WTC11 (cell line): ENCODE measurements around the gene ITK. TPM values are rescaled to one million over a fixed set of nuclear protein-coding genes. Genes with fewer than 3 reads are reported as not detected.
"Not testable (repeated sequence)": the region's sequence is repeated elsewhere in the genome, so short reads cannot be mapped to it uniquely, and the experiment has no call there.

ENCODE experiments used
- ATAC-seq: fragments of 200-7000 bp; cut with Tn5 transposase; 2 replicates; pipeline ENCODE4 v1.10.0; 2021; ENCODE audit warnings: mild to moderate bottlenecking, moderate library complexity
- CTCF ChIA-PET: fragments of 300-600 bp; sonication (Branson Sonifier 250); formaldehyde crosslinking; loops from one replicate; lab custom pipeline; 2021; ENCODE audit warnings: antibody characterized with exemption; lab: Charles Lee
- POLR2A ChIA-PET: fragments of 350-600 bp; sonication (Branson Sonifier 250); formaldehyde crosslinking; loops from one replicate; lab custom pipeline; 2021; ENCODE audit warnings: antibody characterized with exemption; lab: Charles Lee
- DNase-seq: peaks from one replicate; pipeline ENCODE4 v3.0.0; 2021; ENCODE audit warnings: low spot score
- H3K27ac Mint-ChIP-seq: 2 replicates; pipeline ENCODE4 v1.8.0; 2021; ENCODE audit warnings: mixed read lengths
- H3K27me3 Mint-ChIP-seq: 2 replicates; pipeline ENCODE4 v1.8.0; 2021; ENCODE audit warnings: low read depth, mild to moderate bottlenecking, moderate library complexity, mixed read lengths
- H3K36me3 Mint-ChIP-seq: 2 replicates; pipeline ENCODE4 v1.8.0; 2021; ENCODE audit warnings: mixed read lengths
- H3K4me1 Mint-ChIP-seq: 2 replicates; pipeline ENCODE4 v1.8.0; 2022; ENCODE audit warnings: mixed read lengths
- H3K4me3 Mint-ChIP-seq: 2 replicates; pipeline ENCODE4 v1.8.0; 2021; ENCODE audit warnings: mild to moderate bottlenecking, moderate library complexity, mixed read lengths
- H3K9me3 Mint-ChIP-seq: 2 replicates; pipeline ENCODE4 v1.8.0; 2021; ENCODE audit warnings: mixed read lengths
- ATF1 ChIP-seq: sonication (generic); formaldehyde crosslinking; IDR thresholded peaks from 2 replicates; pipeline ENCODE4 v1.8.1; 2023; ENCODE audit warnings: mild to moderate bottlenecking, moderate library complexity, missing genetic modification reagents
- ETV6 ChIP-seq: sonication (generic); formaldehyde crosslinking; IDR thresholded peaks from 2 replicates; pipeline ENCODE4 v1.8.1; 2022; ENCODE audit warnings: mild to moderate bottlenecking, missing genetic modification reagents
- HMGA2 ChIP-seq: fragments of 250-450 bp; sonication (Bioruptor Pico); IDR thresholded peaks from 2 replicates; pipeline ENCODE4 v1.4.0; 2021; ENCODE audit warnings: mild to moderate bottlenecking, moderate library complexity
- JUN ChIP-seq: sonication (generic); formaldehyde crosslinking; IDR thresholded peaks from 2 replicates; pipeline ENCODE4 v1.8.0; 2023; ENCODE audit warnings: mild to moderate bottlenecking, missing genetic modification reagents
- MYBL2 ChIP-seq: sonication (generic); formaldehyde crosslinking; IDR thresholded peaks from 2 replicates; pipeline ENCODE4 v1.8.1; 2023; ENCODE audit warnings: mild to moderate bottlenecking, moderate library complexity, missing genetic modification reagents
- OVOL2 ChIP-seq: fragments of 250-450 bp; sonication (Bioruptor Pico); IDR thresholded peaks from 2 replicates; pipeline ENCODE4 v1.9.0; 2021; ENCODE audit warnings: mild to moderate bottlenecking, borderline replicate concordance
- ZNF317 ChIP-seq: sonication (generic); formaldehyde crosslinking; IDR thresholded peaks from 2 replicates; pipeline ENCODE4 v1.8.1; 2023; ENCODE audit warnings: low read depth, mild to moderate bottlenecking, moderate library complexity, missing genetic modification reagents, borderline replicate concordance
- total RNA-seq: library from RNA; stranded (reverse); gene quantifications from 3 replicates; pipeline ENCODE4 v1.2.3, GENCODE V29; 2021
- TF ChIP-seq, protein P1 (sequence below): sonication (generic); formaldehyde crosslinking; IDR thresholded peaks from 2 replicates; pipeline ENCODE4 v1.8.0; 2023; ENCODE audit warnings: mild to moderate bottlenecking, missing genetic modification reagents
- TF ChIP-seq, protein P2 (sequence below): sonication (generic); formaldehyde crosslinking; IDR thresholded peaks from 2 replicates; pipeline ENCODE4 v1.8.1; 2023; ENCODE audit warnings: mild to moderate bottlenecking, missing genetic modification reagents, moderate library complexity
- TF ChIP-seq, protein P3 (sequence below): sonication (generic); formaldehyde crosslinking; IDR thresholded peaks from 2 replicates; pipeline ENCODE4 v1.8.0; 2022; ENCODE audit warnings: mild to moderate bottlenecking, missing genetic modification reagents
- TF ChIP-seq, protein P4 (sequence below): fragments of 200-600 bp; IDR thresholded peaks from 2 replicates; pipeline ENCODE4 v1.8.0; 2022; ENCODE audit warnings: antibody characterized with exemption
- TF ChIP-seq, protein P5 (sequence below): sonication (generic); formaldehyde crosslinking; IDR thresholded peaks from 2 replicates; pipeline ENCODE4 v1.8.1; 2023; ENCODE audit warnings: mild to moderate bottlenecking, moderate library complexity, missing genetic modification reagents
- TF ChIP-seq, protein P6 (sequence below): sonication (generic); formaldehyde crosslinking; IDR thresholded peaks from 2 replicates; pipeline ENCODE4 v1.8.1; 2023; ENCODE audit warnings: mild to moderate bottlenecking, missing genetic modification reagents
- TF ChIP-seq, protein P7 (sequence below): sonication (generic); formaldehyde crosslinking; IDR thresholded peaks from 2 replicates; pipeline ENCODE4 v1.8.1; 2022; ENCODE audit warnings: low read depth, missing genetic modification reagents, borderline replicate concordance
- TF ChIP-seq, protein P8 (sequence below): fragments of 250-450 bp; sonication (Bioruptor Pico); IDR thresholded peaks from 2 replicates; pipeline ENCODE4 v1.9.0; 2021; ENCODE audit warnings: mild to moderate bottlenecking
- TF ChIP-seq, protein P9 (sequence below): fragments of 250-450 bp; sonication (Bioruptor Pico); IDR thresholded peaks from 2 replicates; pipeline ENCODE4 v1.8.0; 2021; ENCODE audit warnings: mild to moderate bottlenecking

The ITK gene
- total RNA-seq, 1 experiment from 2014 or later: 0.52 TPM

DNA sequence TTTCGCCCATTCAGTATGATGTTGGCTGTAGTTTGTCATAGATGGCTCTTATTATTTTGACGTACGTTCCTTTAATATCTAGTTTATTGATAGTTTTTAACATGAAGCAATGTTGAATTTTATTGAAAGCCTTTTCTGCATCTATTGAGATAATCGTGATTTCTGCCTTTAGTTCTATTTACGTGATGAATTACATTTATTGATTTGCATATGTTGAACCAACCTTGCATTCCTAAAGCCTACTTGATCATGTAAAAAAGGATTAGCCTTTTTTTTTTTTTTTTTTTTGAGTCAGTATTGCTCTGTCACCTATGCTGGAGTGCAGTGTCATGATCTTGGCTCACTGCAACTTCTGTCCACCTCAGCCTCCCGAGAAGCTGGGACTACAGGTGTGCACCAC is 25.1 kb downstream of the ITK start (continued):
- TF ChIP-seq, protein P1, sequence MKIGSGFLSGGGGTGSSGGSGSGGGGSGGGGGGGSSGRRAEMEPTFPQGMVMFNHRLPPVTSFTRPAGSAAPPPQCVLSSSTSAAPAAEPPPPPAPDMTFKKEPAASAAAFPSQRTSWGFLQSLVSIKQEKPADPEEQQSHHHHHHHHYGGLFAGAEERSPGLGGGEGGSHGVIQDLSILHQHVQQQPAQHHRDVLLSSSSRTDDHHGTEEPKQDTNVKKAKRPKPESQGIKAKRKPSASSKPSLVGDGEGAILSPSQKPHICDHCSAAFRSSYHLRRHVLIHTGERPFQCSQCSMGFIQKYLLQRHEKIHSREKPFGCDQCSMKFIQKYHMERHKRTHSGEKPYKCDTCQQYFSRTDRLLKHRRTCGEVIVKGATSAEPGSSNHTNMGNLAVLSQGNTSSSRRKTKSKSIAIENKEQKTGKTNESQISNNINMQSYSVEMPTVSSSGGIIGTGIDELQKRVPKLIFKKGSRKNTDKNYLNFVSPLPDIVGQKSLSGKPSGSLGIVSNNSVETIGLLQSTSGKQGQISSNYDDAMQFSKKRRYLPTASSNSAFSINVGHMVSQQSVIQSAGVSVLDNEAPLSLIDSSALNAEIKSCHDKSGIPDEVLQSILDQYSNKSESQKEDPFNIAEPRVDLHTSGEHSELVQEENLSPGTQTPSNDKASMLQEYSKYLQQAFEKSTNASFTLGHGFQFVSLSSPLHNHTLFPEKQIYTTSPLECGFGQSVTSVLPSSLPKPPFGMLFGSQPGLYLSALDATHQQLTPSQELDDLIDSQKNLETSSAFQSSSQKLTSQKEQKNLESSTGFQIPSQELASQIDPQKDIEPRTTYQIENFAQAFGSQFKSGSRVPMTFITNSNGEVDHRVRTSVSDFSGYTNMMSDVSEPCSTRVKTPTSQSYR (CRISPR knock-in tag): no peak
- TF ChIP-seq, protein P2, sequence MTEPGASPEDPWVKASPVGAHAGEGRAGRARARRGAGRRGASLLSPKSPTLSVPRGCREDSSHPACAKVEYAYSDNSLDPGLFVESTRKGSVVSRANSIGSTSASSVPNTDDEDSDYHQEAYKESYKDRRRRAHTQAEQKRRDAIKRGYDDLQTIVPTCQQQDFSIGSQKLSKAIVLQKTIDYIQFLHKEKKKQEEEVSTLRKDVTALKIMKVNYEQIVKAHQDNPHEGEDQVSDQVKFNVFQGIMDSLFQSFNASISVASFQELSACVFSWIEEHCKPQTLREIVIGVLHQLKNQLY (CRISPR knock-in tag): no peak
- TF ChIP-seq, all 79 proteins: peak for 0

DNA sequence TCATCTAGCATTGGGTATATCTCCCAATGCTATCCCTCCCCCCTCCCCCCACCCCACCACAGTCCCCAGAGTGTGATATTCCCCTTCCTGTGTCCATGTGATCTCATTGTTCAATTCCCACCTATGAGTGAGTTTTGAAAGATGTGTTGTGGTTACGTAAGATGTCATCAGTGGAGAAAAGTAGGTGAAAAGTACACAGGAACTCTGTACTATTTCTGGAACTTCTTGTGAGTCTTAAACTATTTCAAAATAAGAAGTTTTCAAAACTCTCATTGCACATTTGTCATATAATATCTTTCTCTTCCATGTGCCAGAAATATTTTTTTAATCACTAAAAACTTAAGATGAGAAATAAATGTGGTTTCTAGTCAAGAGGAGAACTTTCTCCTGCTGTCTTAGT is 30.0 kb downstream of the ITK start:
- not testable (repeated sequence) for H3K4me3 Mint-ChIP-seq, DNase-seq, H3K9me3 Mint-ChIP-seq, H3K27me3 Mint-ChIP-seq, H3K27ac Mint-ChIP-seq, H3K36me3 Mint-ChIP-seq, H3K4me1 Mint-ChIP-seq, ATAC-seq
- ChIA-PET POLR2A (interaction anchor here (0.5 kb wide), 1 partner anchor 62 kb away, joined by 3 read pairs; no protein-coding TSS in a partner anchor), CTCF (interaction anchor here (1.4 kb wide), 1 partner anchor 62 kb away, joined by 5 read pairs; no protein-coding TSS in a partner anchor)

DNA sequence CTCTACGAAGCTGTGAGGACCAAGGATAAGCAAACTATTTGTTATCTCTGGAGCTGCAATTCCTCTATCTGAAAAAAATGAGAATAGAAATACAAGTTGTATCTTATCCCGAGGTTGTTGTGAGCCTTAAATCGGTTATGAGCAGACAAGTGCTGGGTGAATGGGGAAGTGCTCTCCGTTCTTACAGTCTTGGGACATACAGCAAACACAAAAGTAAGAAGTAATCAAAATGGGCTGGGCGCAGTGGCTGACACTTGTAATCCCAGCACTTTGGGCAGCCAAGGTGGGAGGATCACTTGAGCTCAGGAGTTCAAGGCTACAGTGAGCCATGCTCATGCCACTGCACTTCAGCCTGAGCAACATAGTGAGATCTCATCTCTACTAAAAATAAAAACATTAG is 31.7 kb downstream of the ITK start:
- no peak for DNase-seq
- H3K27me3 Mint-ChIP-seq: no peaks in the 10 kb centered on the region; the same call in 1 of the 2 replicates
- H3K4me1 Mint-ChIP-seq: no peaks in the 10 kb centered on the region
- ChIA-PET POLR2A (no interaction called here), CTCF (no interaction called here)
- ATAC-seq: no peak
- no peak overlapping the region for H3K27ac Mint-ChIP-seq
- H3K36me3 Mint-ChIP-seq: no peaks in the 10 kb centered on the region
- H3K9me3 Mint-ChIP-seq: no peaks in the 10 kb centered on the region
- H3K4me3 Mint-ChIP-seq: no peak overlapping the region
- TF ChIP-seq ZNF317 (CRISPR knock-in tag) (no peak), ETV6 (CRISPR knock-in tag) (no peak), ATF1 (CRISPR knock-in tag) (no peak), MYBL2 (CRISPR knock-in tag) (no peak), OVOL2 (CRISPR knock-in tag) (no peak), JUN (CRISPR knock-in tag) (no peak), HMGA2 (no peak)
- TF ChIP-seq, protein P3, sequence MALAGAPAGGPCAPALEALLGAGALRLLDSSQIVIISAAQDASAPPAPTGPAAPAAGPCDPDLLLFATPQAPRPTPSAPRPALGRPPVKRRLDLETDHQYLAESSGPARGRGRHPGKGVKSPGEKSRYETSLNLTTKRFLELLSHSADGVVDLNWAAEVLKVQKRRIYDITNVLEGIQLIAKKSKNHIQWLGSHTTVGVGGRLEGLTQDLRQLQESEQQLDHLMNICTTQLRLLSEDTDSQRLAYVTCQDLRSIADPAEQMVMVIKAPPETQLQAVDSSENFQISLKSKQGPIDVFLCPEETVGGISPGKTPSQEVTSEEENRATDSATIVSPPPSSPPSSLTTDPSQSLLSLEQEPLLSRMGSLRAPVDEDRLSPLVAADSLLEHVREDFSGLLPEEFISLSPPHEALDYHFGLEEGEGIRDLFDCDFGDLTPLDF: no peak
- TF ChIP-seq, protein P4, sequence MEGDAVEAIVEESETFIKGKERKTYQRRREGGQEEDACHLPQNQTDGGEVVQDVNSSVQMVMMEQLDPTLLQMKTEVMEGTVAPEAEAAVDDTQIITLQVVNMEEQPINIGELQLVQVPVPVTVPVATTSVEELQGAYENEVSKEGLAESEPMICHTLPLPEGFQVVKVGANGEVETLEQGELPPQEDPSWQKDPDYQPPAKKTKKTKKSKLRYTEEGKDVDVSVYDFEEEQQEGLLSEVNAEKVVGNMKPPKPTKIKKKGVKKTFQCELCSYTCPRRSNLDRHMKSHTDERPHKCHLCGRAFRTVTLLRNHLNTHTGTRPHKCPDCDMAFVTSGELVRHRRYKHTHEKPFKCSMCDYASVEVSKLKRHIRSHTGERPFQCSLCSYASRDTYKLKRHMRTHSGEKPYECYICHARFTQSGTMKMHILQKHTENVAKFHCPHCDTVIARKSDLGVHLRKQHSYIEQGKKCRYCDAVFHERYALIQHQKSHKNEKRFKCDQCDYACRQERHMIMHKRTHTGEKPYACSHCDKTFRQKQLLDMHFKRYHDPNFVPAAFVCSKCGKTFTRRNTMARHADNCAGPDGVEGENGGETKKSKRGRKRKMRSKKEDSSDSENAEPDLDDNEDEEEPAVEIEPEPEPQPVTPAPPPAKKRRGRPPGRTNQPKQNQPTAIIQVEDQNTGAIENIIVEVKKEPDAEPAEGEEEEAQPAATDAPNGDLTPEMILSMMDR: no peak
- TF ChIP-seq, protein P5, sequence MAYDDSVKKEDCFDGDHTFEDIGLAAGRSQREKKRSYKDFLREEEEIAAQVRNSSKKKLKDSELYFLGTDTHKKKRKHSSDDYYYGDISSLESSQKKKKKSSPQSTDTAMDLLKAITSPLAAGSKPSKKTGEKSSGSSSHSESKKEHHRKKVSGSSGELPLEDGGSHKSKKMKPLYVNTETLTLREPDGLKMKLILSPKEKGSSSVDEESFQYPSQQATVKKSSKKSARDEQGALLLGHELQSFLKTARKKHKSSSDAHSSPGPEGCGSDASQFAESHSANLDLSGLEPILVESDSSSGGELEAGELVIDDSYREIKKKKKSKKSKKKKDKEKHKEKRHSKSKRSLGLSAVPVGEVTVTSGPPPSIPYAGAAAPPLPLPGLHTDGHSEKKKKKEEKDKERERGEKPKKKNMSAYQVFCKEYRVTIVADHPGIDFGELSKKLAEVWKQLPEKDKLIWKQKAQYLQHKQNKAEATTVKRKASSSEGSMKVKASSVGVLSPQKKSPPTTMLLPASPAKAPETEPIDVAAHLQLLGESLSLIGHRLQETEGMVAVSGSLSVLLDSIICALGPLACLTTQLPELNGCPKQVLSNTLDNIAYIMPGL: no peak
- TF ChIP-seq, protein P6, sequence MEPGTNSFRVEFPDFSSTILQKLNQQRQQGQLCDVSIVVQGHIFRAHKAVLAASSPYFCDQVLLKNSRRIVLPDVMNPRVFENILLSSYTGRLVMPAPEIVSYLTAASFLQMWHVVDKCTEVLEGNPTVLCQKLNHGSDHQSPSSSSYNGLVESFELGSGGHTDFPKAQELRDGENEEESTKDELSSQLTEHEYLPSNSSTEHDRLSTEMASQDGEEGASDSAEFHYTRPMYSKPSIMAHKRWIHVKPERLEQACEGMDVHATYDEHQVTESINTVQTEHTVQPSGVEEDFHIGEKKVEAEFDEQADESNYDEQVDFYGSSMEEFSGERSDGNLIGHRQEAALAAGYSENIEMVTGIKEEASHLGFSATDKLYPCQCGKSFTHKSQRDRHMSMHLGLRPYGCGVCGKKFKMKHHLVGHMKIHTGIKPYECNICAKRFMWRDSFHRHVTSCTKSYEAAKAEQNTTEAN (CRISPR knock-in tag): no peak
- TF ChIP-seq, protein P7, sequence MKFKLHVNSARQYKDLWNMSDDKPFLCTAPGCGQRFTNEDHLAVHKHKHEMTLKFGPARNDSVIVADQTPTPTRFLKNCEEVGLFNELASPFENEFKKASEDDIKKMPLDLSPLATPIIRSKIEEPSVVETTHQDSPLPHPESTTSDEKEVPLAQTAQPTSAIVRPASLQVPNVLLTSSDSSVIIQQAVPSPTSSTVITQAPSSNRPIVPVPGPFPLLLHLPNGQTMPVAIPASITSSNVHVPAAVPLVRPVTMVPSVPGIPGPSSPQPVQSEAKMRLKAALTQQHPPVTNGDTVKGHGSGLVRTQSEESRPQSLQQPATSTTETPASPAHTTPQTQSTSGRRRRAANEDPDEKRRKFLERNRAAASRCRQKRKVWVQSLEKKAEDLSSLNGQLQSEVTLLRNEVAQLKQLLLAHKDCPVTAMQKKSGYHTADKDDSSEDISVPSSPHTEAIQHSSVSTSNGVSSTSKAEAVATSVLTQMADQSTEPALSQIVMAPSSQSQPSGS (CRISPR knock-in tag): no peak
- TF ChIP-seq, protein P8, sequence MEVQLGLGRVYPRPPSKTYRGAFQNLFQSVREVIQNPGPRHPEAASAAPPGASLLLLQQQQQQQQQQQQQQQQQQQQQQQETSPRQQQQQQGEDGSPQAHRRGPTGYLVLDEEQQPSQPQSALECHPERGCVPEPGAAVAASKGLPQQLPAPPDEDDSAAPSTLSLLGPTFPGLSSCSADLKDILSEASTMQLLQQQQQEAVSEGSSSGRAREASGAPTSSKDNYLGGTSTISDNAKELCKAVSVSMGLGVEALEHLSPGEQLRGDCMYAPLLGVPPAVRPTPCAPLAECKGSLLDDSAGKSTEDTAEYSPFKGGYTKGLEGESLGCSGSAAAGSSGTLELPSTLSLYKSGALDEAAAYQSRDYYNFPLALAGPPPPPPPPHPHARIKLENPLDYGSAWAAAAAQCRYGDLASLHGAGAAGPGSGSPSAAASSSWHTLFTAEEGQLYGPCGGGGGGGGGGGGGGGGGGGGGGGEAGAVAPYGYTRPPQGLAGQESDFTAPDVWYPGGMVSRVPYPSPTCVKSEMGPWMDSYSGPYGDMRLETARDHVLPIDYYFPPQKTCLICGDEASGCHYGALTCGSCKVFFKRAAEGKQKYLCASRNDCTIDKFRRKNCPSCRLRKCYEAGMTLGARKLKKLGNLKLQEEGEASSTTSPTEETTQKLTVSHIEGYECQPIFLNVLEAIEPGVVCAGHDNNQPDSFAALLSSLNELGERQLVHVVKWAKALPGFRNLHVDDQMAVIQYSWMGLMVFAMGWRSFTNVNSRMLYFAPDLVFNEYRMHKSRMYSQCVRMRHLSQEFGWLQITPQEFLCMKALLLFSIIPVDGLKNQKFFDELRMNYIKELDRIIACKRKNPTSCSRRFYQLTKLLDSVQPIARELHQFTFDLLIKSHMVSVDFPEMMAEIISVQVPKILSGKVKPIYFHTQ (CRISPR knock-in tag): no peak
- TF ChIP-seq, protein P9, sequence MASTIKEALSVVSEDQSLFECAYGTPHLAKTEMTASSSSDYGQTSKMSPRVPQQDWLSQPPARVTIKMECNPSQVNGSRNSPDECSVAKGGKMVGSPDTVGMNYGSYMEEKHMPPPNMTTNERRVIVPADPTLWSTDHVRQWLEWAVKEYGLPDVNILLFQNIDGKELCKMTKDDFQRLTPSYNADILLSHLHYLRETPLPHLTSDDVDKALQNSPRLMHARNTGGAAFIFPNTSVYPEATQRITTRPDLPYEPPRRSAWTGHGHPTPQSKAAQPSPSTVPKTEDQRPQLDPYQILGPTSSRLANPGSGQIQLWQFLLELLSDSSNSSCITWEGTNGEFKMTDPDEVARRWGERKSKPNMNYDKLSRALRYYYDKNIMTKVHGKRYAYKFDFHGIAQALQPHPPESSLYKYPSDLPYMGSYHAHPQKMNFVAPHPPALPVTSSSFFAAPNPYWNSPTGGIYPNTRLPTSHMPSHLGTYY: no peak
